ENCODE measurements around the gene SLC4A4.

SLC4A4 gene

DNA sequence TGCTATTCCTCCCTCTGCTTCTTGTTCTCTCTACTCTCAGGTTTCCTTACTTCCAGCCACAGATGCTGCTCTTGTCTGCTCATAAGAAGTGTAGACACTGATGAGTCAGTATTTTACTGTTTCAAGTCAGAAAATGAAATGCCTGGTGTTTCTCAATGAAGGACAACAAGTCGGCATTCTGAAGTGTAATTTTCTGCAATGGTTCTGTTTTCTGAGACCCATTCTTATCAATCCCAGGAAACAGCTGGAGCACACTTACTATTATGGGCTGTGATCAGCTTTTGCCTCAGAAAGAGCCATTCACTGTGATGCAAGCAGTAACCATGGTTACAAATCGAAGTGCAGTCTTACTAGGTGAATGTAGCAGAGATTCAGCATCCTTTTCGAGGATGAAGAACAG, 42.0 kb downstream of the SLC4A4 start:
- TF ChIP-seq, protein P1, sequence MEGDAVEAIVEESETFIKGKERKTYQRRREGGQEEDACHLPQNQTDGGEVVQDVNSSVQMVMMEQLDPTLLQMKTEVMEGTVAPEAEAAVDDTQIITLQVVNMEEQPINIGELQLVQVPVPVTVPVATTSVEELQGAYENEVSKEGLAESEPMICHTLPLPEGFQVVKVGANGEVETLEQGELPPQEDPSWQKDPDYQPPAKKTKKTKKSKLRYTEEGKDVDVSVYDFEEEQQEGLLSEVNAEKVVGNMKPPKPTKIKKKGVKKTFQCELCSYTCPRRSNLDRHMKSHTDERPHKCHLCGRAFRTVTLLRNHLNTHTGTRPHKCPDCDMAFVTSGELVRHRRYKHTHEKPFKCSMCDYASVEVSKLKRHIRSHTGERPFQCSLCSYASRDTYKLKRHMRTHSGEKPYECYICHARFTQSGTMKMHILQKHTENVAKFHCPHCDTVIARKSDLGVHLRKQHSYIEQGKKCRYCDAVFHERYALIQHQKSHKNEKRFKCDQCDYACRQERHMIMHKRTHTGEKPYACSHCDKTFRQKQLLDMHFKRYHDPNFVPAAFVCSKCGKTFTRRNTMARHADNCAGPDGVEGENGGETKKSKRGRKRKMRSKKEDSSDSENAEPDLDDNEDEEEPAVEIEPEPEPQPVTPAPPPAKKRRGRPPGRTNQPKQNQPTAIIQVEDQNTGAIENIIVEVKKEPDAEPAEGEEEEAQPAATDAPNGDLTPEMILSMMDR (conservative IDR thresholded peaks at IDR 0.05; ENCODE audit: control insufficient read depth, insufficient read depth, low read depth, low read length) = no peak
- no peak overlapping the region for H3K4me3 ChIP-seq (ENCODE audit: control insufficient read depth, low read depth, low read length)
- DNase-seq (ENCODE audit: low read depth) = peak; percentile 33

DNA sequence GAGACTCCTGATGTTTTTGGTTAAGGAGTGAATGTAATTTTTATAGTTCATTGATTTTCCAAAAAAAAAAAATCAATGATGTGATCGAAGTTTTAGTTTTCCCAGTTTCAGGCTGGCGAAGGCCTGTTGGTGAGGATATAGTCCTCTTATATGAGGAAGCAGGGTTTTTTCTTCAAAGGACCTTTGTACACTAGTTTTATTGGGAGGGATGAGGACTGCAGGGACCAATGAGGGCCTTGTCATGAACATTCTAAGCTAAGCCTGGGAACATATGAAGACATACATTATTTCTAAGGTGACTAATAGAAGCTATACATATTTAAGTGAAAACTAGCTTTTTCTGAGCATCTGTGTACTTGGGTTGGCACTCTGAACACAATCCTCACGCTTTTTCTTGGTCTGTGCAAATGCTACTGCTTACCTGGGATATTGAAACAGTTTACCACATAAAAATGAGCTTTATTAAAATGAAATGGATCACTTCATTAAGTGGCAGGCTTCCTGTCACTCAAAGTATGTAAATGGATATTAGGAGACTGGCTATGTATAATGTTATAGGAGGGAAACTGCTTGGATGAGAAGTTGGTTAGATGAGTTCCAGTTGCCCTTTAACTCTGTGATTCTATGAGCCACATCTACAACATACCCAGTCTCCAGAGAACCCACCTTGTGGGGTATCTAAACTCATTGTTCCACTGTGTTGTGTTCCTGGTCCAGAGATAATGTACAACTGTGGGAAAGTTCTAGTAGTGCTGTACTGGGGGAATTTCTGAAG, 43.5 kb downstream of the SLC4A4 start:
- DNase-seq (ENCODE audit: low read depth) = no peak
- TF ChIP-seq, protein P1 (conservative IDR thresholded peaks at IDR 0.05; ENCODE audit: control insufficient read depth, insufficient read depth, low read depth, low read length) = no peak
- H3K4me3 ChIP-seq (ENCODE audit: control insufficient read depth, low read depth, low read length) = no peak overlapping the region

DNA sequence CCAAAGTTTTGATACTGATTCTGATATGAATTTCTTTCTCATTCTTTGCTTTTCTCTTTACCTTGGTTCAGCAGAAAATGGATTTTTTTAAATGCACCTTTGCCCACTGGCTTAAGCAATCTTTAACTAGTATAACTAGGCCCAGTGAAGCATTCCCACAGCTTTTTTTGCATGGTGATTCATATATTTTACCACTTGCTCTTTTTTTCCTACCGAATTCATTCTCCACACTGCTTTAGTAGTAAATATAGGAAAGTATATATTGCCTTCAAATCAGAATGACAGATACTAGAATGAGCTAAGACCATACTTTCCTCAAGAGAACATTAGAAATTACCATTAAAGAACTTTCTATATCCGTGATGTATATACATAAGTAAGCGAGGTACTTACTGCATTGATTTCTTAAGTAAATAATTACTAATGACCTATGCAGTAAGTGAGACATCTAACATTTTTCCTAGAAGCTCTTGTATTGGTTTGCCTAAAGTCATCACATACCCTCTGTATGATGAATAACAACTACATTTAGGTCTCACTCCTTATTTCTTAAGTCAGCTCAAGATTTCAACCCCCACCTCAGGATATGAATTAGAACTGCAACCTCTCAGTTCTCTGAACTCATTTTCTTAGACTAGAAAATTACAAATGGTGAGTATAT, 44.2 kb downstream of the SLC4A4 start:
- DNase-seq (ENCODE audit: low read depth) = no peak
- TF ChIP-seq, protein P1 (conservative IDR thresholded peaks at IDR 0.05; ENCODE audit: control insufficient read depth, insufficient read depth, low read depth, low read length) = no peak
- H3K4me3 ChIP-seq (ENCODE audit: control insufficient read depth, low read depth, low read length) = no peak overlapping the region

DNA sequence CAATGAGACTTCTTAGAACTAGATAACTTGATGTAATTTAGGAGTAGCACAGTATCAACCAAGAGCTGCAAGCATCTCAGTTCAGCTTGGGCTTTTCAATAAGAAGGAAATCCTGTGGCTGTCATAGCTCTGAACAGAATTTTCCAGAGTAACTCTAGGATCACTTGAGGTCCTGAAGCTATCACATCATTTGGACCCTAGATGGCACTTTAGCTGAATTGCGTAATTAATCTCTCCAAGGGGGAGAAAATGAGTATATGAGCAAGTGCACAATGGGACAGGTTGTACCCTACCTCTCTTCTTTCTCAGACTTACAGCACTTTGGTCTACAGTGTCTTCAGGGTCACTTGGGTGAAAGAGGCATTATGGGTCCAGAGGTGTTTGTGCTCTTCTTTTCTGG, 45.2 kb downstream of the SLC4A4 start:
- no peak for DNase-seq (ENCODE audit: low read depth)
- H3K4me3 ChIP-seq (ENCODE audit: control insufficient read depth, low read depth, low read length) = no peak overlapping the region
- TF ChIP-seq, protein P1 (conservative IDR thresholded peaks at IDR 0.05; ENCODE audit: control insufficient read depth, insufficient read depth, low read depth, low read length) = no peak

DNA sequence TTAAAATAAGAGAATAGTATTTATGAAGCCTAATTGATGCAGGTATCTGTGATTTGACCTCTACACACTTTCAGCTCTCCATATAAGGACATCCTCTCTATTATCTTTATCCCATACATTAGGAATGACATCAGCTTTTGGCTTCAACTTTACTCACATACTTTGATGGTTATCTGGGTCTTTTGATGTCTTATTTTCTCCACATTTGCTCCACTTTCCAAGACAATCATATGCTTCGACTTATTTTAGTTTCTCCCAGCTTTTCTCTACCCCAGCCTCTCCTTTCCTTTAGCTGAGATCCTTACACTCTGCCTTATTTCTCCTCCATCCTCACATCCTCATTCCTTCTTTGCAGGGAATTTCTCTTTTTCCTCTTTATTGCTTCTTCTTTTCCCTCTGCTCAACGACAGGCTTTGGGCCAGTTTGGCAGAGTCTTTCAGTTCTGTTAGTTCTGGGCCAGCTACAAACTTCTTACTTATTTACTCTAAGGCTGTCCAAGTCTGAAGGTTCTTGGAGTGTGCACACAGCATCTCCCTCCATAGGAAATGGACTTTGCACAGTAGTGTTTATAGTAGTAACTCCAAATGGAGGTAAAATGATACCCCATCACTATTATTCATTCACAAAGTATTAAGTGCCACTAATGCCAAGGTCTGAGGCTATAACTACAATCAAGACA, 50.5 kb downstream of the SLC4A4 start:
- no peak for DNase-seq (ENCODE audit: low read depth)
- no peak overlapping the region for H3K4me3 ChIP-seq (ENCODE audit: control insufficient read depth, low read depth, low read length)
- TF ChIP-seq, protein P1 (conservative IDR thresholded peaks at IDR 0.05; ENCODE audit: control insufficient read depth, insufficient read depth, low read depth, low read length) = no peak

DNA sequence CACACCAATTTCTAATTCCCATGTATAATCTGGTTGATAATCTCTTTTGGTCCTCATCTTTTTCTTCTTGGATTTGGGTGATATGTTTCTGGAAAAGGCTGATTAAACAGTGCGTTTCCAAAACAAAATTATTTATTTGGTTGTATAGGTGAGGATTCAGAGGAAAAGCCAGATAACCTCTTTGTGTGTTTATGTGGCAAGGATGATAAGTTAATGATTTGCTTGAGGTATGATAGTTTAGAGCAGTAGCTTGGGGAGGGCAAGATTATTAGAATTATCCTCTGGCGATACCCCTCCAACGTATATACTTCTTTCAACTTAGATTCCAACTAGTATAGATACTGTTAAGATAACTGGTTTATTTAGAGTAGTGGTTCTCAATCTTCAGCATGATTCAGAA, 53.3 kb downstream of the SLC4A4 start:
- TF ChIP-seq, protein P1 (conservative IDR thresholded peaks at IDR 0.05; ENCODE audit: control insufficient read depth, insufficient read depth, low read depth, low read length) = no peak
- no peak for DNase-seq (ENCODE audit: low read depth)
- H3K4me3 ChIP-seq (ENCODE audit: control insufficient read depth, low read depth, low read length) = no peak overlapping the region

Data from fibroblast of mammary gland (primary cell).